Measurements from ENCODE around the gene ZNF500.

Gene ZNF500

DNA sequence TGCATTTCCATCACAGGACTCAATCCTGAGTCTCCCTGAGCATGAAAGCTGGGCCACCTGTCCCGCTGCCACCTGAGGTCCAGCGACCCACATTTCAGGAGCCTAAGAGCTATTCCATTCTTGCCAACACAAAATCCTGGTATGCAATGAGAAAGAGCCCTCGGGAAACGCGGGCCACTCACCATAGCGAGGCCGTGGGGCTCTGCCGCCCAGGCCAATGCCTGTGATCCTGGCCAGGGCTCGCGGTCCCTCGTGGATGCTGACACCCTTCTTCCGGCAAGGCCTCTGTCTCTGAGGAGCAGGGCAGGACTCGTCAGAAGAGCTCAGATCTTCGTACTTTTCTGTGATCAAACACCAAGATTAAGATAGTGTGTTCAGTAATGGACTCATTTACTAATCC is 62.0 kb downstream of the ZNF500 start:
- DNase-seq (ENCODE audit: low read depth, low spot score), result no peak

- DNase-seq (ENCODE audit: low read depth, low spot score), result no peak
Observed at GRCh38 chr16:4704491-4704890, 62.5 kb downstream of the ZNF500 start.

DNA sequence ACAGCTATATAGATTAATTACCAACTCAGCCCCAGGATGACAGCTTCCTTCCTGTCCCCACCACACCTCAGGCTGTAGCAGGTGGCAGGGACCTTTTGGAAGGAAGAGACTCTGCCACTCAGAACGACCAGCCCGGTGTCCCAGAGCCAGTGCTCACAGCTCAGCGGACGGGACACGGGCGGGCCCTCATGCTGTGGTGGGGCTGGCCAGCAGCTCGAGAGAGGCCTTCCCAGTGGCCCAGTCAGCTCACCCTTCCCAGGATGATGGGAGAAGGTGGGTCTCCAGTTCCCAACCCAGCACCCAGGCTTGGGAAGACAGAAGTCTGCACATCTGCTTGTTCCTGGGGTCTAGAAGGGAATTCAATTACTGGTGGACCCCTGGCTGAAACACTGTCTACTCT is 63.1 kb downstream of the ZNF500 start:
- DNase-seq (ENCODE audit: low read depth, low spot score), result no peak

DNA sequence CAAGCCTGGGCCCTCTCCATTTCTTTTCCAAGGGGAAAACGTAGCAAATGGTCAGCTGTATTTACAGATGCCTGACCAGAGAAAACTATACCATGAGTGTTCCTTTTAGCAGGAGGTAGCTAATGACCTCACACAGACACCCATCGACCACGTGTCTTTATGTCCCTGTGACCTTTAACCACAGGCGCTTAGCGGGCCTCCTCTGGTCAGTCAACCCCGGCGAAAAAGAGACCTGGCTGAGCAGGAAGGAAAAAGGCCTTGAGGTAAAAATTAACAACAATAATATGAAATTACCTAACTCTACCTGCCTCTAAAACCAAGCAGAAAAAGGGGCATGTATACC is 64.5 kb downstream of the ZNF500 start:
- DNase-seq (ENCODE audit: low read depth, low spot score), result no peak

DNA sequence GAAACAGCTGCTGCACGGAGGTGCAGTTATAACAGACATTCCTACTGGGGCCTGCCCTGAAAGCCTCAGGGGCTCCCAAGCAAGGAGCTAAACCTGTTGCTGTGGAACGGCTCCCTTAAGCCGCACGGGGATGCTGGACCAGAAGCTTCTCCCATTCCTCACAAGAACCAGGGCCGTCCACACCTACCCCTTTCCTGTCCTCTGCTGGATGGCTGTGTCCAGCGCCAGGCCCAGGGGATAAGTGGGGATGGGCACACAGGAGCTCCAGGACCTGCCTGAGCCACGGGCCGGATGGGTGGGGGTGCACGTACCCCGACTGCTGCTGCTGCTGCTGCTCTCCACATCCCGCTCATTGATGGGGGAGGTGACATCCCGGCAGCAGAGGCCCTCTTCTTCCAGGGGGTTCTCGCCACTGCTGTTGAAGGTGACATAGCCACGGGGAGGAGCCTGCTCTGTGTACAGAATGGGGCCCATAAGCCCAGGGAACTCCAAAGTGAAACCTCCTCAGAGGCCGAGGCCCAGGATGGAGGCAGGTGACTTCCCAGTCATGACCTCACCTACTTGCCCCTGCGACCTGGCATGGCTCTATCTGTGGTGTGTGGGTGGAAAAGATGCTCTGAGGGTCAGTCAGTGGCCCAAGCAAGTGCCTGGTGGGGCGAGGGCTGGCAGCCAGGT is 65.0 kb downstream of the ZNF500 start:
- no peak for DNase-seq (ENCODE audit: low read depth, low spot score)

GRCh38 chr16:4700997-4701743 is 65.8 kb downstream of the ZNF500 start:
- DNase-seq (ENCODE audit: low read depth, low spot score), result no peak

- DNase-seq (ENCODE audit: low read depth, low spot score), result no peak
Observed at GRCh38 chr16:4700380-4700996, 66.5 kb downstream of the ZNF500 start.

GRCh38 chr16:4699046-4699556 is 67.9 kb downstream of the ZNF500 start:
- DNase-seq (ENCODE audit: low read depth, low spot score), result no peak

DNA sequence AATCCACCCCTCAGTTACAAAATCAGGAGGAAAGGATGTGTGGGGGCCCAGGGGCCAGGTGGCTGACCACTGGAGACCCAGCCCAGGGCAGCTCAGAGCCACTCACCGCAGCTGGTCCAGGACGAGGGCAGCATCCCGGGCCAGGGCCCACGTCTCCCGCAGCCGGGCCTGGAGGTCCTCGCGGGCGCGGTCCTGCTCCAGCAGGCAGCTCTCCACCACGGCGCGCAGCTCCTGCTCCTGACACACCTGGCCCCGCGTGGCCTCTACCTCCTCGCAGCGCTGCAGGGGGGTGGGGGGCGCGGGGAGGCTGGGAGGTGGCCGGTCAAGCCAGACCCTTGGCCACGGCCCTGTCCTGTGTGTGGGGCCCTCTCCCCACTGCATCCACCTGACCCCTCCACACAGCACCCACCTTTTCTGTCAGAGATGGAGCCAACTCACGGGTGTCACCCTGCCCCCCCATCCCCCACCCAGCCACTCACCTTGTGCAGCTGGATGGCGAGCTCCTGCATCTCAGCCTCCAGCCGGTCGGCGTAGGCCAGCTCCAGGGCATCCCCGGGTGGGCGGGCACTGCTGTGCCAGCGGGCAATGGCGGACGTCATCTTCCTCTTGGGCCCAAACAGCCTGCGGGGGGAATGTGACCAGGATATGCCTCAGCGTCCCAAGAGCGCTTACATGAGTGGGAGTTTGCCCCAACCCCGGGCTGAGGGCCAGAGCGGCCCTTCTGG is 68.5 kb downstream of the ZNF500 start:
- no peak for DNase-seq (ENCODE audit: low read depth, low spot score)
